Measurements from ENCODE around the gene INTS15.
"Not testable (repeated sequence)": the region's sequence is repeated elsewhere in the genome, so short reads cannot be mapped to it uniquely, and the experiment has no call there.

Gene INTS15

GRCh38 chr7:6618621-6619020, 28.8 kb downstream of the INTS15 start:
- no peak for DNase-seq (ENCODE audit: low spot score)

GRCh38 chr7:6619961-6620360, 30.1 kb downstream of the INTS15 start:
- no peak for DNase-seq (ENCODE audit: low spot score)

- no peak for DNase-seq (ENCODE audit: low spot score)
Observed at GRCh38 chr7:6621195-6622133, 31.6 kb downstream of the INTS15 start.

DNA sequence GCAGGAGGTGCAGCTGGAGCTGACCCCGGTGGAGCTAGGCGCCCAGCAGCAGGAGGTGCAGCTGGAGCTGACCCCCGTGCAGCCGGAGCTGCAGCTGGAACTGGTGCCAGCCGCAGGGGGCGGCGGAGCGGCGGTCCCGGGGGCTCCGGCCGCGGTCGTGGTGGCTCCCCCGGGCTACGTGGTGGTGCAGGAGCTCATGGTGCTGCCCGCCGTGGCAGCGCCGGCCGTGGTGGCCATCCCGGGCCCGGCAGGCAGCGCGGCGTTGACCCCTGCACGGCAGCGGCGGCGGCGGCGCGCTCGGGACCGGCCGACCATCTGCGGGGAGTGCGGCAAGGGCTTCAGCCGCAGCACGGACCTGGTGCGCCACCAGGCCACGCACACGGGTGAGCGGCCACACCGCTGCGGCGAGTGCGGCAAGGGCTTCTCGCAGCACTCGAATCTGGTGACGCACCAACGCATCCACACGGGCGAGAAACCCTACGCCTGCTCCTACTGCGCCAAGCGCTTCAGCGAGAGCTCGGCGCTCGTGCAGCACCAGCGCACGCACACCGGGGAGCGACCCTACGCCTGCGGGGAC, 32.4 kb downstream of the INTS15 start:
- DNase-seq (ENCODE audit: low spot score): no peak

DNA sequence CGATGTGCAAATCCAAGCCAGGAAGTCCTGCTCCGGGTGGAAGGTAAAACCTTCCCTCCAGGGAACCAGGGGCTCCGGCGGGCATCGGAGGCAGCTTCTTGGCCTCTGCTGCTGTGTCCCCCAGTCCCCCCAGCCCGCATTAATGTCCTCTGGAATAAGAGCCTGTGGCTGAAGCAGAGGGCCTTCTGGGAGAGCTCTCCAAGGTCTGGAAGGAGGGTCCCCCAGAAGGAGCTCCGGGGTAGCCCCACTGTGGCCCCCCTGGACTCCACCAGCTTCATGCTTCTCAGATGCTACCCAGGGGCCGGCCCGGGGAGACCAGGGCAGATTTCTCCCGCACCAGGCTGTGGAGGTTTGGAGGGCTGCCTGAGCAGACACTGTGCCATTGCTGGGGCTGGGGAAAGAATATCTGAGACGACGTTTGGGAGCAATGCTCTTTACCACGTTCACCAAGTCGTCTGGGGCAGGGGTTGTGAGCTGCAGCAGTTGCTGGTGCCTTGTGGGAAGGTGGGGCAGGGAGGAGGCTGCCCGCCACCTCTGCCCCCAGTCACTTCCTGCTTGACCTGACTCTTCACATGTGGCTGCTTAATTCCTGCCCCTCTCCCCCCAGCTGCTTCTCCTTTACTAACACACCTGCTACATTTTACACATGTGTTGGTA, 33.9 kb downstream of the INTS15 start:
- DNase-seq (ENCODE audit: low spot score): no peak

DNA sequence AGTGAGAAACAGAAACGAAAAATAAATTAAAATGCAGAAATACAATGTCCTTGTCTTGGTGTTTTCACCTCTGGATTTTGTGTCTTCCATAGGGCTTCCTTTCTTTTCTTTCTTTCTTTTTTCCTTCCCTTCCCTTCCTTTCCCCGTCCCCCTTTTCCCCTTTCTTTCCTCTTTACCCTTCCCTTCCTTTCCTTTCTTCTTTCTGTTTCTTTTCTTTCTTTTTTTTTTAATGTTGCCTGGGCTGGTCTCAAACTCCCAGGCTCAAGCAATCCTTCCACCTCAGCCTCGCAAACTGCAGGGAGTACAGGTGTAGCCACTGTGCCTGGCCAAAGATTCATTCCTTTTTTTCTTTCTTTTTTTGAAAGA, 34.4 kb downstream of the INTS15 start:
- no peak for DNase-seq (ENCODE audit: low spot score)

DNA sequence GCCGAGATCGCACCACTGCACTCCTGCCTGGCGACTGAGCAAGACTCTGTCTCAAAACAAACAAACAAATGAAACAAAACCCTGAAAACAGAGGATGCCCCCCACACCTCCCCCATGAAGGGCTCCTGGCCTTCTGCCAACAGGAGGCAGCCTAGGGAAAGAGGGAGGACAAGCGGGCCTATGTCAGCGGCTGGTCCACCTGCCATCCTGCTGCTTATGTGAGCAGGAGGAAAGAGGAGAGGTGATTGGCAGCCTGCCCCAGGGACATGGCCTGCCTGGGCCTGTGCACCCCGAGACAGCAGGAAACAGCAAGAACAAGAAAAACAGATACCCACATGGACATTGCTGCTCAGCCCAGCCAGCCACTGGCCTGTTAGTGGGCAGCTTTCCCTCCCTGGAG, 38.2 kb downstream of the INTS15 start:
- DNase-seq (ENCODE audit: low spot score): no peak

- no peak for DNase-seq (ENCODE audit: low spot score)
Observed at GRCh38 chr7:6630007-6630849, 40.4 kb downstream of the INTS15 start.

DNA sequence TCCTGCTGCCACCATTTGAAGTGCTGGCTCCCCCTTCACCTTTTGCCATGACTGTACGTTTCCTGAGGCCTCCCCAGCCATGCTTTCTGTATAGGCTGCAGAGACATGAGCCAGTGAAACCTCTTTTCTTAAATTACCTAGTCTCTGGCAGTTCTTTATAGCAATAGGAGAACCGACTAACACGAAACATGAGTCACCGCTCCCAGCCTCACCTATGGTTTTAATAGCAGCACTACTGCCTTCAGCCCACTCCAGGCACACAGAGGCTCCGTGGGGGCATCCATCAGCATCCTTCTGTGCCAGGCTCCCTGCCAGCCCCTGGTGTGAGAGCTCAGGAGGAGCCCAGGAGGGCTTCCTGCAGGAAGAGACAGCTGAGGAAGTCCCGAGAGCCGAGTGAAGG, 41.8 kb downstream of the INTS15 start:
- no peak for DNase-seq (ENCODE audit: low spot score)

GRCh38 chr7:6634021-6634420, 44.2 kb downstream of the INTS15 start:
- DNase-seq (ENCODE audit: low spot score): no peak

DNA sequence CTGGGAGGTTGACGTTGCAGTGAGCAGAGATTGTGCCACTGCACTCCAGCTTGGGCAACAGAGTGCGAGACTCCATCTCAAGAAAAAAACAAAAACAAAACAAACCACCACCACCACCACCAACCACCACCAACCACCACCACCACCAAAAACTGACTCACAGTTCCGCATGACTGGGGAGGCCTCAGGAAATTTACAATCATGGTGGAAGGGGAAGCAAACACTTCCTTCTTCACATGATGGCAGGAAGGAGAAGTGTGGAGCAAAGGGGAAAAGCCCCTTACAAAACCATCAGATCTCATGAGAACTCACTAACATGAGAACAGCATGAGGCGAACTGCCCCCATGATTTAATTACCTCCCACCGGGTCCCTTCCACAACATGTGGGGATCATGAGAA, 45.1 kb downstream of the INTS15 start:
- DNase-seq (ENCODE audit: low spot score): not testable (repeated sequence)

- peak; percentile 97 for DNase-seq (ENCODE audit: low spot score)
Observed at GRCh38 chr7:6636741-6637543, 47.1 kb downstream of the INTS15 start, which contains the start of gene ZNF316. TSS of gene ZNF316 (plus strand) at chr7:6637318. CDS start at chr7:6642410, 5,092 bp downstream.

- peak; percentile 78 for DNase-seq (ENCODE audit: low spot score)
Observed at GRCh38 chr7:6637544-6638229, 47.9 kb downstream of the INTS15 start.

DNA sequence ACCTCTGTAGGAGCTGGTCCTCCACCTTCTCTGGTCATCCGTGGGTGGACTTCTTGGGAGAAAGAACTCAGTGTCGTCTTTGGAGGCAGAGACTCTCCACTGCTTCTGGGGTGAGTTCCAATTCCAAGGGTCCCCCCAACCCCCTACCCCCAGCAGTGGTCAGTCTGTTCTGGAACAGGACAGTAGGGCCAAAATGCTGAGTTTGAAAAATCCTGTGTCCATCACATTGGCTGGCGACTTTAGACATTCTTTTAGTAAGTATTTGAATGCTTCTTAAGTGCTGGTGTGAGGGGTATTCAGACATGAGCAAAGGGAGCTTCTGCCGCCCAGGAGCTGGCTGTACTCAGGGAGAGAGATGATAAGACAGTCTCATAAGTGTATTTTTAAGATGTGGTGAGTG, 49.2 kb downstream of the INTS15 start:
- no peak for DNase-seq (ENCODE audit: low spot score)

- no peak for DNase-seq (ENCODE audit: low spot score)
Observed at GRCh38 chr7:6639627-6640026, 49.8 kb downstream of the INTS15 start.

- DNase-seq (ENCODE audit: low spot score): peak; percentile 67
Observed at GRCh38 chr7:6640246-6640721, 50.5 kb downstream of the INTS15 start.

DNA sequence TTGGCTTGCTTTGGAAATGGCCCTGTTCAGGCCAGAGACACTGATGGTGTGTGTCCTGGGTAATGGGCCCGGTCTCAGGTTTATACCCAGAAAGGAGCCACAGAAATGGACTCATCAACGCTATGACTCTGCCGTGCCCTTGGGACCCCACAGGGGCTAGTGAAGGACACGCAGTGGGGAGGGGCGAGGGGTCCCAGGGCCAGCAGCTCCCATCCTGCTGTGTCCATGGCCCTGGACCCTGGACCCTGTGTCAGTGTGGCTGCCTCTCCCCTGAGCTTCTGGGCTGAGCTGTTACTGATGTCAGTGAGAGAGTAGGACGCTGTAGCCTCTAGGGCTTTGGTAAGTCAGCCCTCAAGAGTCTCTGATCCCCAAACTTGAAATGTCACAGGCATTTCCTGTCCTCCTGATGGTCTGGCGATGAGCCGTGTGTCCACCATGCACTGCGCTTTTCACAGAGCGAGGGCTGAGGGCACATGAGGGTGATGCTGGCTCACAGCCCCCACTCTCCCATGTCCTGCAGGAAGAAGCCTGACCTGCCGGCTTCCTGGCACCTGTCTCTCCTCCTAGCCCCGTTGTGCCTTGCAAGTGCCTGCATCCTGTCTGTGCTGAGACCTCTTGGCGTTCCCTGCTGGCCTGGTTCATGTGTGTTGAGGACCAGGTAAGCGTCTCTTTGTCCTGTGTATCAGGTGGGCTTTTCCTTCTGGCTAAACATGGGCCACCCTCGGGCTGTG, 51.6 kb downstream of the INTS15 start:
- DNase-seq (ENCODE audit: low spot score): no peak

DNA sequence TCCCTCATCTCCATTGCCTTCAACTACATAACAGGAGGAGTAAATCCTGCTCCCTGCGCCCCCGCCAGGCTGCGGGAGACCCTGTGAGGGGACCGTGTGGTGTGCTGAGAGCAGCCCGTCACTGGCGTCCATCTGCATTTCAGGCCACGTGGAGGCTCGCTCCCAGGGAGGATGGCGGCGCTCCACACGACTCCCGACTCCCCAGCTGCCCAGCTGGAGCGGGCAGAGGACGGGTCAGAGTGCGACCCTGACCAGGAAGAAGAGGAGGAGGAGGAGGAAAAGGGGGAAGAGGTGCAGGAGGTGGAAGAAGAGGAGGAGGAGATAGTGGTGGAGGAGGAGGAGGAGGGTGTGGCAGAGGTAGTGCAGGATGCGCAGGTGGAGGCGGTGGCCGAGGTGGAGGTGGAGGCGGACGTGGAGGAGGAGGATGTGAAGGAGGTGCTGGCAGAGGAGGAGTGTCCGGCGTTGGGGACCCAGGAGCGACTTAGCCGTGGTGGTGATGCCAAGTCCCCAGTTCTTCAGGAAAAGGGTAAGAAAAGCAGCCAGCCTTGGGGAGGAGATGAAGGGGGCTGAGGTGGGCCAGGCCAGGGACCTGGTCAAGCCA, 52.5 kb downstream of the INTS15 start:
- no peak for DNase-seq (ENCODE audit: low spot score)
